Neural cell (in vitro differentiated cells): Measurements from ENCODE around the gene NOL9. TPM values are rescaled to one million over a fixed set of nuclear protein-coding genes. Genes with fewer than 3 reads are reported as not detected.

Source experiments
- H2AFZ ChIP-seq: fragments of 200-600, 300-800 bp; sonication (generic), shearing (Covaris generic); 2 replicates; pipeline ENCODE4 v1.6.0; 2014; ENCODE audit warnings: low read depth, mild to moderate bottlenecking, antibody characterized with exemption, low read length, moderate library complexity
- H3F3A ChIP-seq: fragments of 200-600 bp; shearing (Covaris generic); 2 replicates; pipeline ENCODE4 v1.6.1; 2016; ENCODE audit warnings: mild to moderate bottlenecking, moderate library complexity, mixed read lengths, antibody characterized with exemption, low read length; ENCODE audit not compliant: insufficient read depth, poor library complexity, severe bottlenecking
- H3K27ac ChIP-seq: fragments of 200-600, 300-800 bp; sonication (generic), shearing (Covaris generic); 2 replicates; pipeline ENCODE4 v1.5.1; 2014; ENCODE audit warnings: mild to moderate bottlenecking, low read length, moderate library complexity
- H3K27me3 ChIP-seq: fragments of 300-800, 200-600 bp; sonication (generic), shearing (Covaris generic); 2 replicates; pipeline ENCODE4 v1.6.0; 2014; ENCODE audit warnings: mild to moderate bottlenecking, low read depth, low read length, moderate library complexity; ENCODE audit not compliant: insufficient read depth
- H3K36me3 ChIP-seq: fragments of 300-800, 200-600 bp; sonication (generic), shearing (Covaris generic); 2 replicates; pipeline ENCODE4 v1.5.1; 2014; ENCODE audit warnings: mild to moderate bottlenecking, antibody characterized with exemption, low read length, moderate library complexity; ENCODE audit not compliant: insufficient read depth
- H3K4me2 ChIP-seq: fragments of 300-800, 200-600 bp; sonication (generic), shearing (Covaris generic); 2 replicates; pipeline ENCODE4 v1.6.0; 2014; ENCODE audit warnings: mild to moderate bottlenecking, low read length
- H3K4me3 ChIP-seq: fragments of 300-800, 200-600 bp; sonication (generic), shearing (Covaris generic); 2 replicates; pipeline ENCODE4 v1.5.1; 2014; ENCODE audit warnings: mild to moderate bottlenecking, low read length, moderate library complexity
- H3K79me2 ChIP-seq: fragments of 200-600 bp; shearing (Covaris generic); replicated peaks from 2 replicates; pipeline ENCODE4 v1.6.0; 2014; ENCODE audit warnings: mild to moderate bottlenecking, low read length, moderate library complexity; ENCODE audit not compliant: insufficient read depth
- H3K9ac ChIP-seq: fragments of 300-800, 200-600 bp; sonication (generic), shearing (Covaris generic); 2 replicates; pipeline ENCODE4 v1.6.1; 2016; ENCODE audit warnings: mild to moderate bottlenecking, low read length, mixed read lengths
- H3K9me2 ChIP-seq: fragments of 200-600 bp; shearing (Covaris generic); 2 replicates; pipeline ENCODE4 v1.6.1; 2016; ENCODE audit warnings: mild to moderate bottlenecking, low read length, mixed read lengths; ENCODE audit not compliant: insufficient read depth
- H3K9me3 ChIP-seq: fragments of 200-600, 300-800 bp; sonication (generic), shearing (Covaris generic); 2 replicates; pipeline ENCODE4 v1.6.1; 2016; ENCODE audit warnings: mild to moderate bottlenecking, mixed run types, low read length, moderate library complexity, mixed read lengths
- H4K20me1 ChIP-seq: fragments of 200-600 bp; shearing (Covaris generic); 2 replicates; pipeline ENCODE4 v1.6.1; 2016; ENCODE audit warnings: mild to moderate bottlenecking, mixed run types; ENCODE audit not compliant: insufficient read depth
- CTCF ChIP-seq: fragments of 450-650 bp; IDR thresholded peaks from 2 replicates; pipeline ENCODE4 v1.5.1; 2014; ENCODE audit warnings: antibody characterized with exemption, mild to moderate bottlenecking, moderate library complexity; ENCODE audit not compliant: poor library complexity, severe bottlenecking
- EP300 ChIP-seq: fragments of 450-650 bp; conservative IDR thresholded peaks from 2 replicates; pipeline ENCODE4 v1.6.1; 2014; ENCODE audit warnings: antibody characterized with exemption, mild to moderate bottlenecking, moderate library complexity; ENCODE audit not compliant: poor library complexity, severe bottlenecking
- EZH2 ChIP-seq: fragments of 200-600, 300-800 bp; shearing (Covaris generic), sonication (generic); IDR thresholded peaks from 2 replicates; pipeline ENCODE4 v1.6.1; 2014; ENCODE audit warnings: antibody characterized with exemption, low read length, borderline replicate concordance, mild to moderate bottlenecking; ENCODE audit not compliant: insufficient read depth, poor library complexity, severe bottlenecking
- MXI1 ChIP-seq: fragments of 450-650 bp; conservative IDR thresholded peaks from 2 replicates; pipeline ENCODE4 v1.6.1; 2014; ENCODE audit warnings: antibody characterized with exemption, mild to moderate bottlenecking; ENCODE audit not compliant: poor library complexity, severe bottlenecking
- POLR2AphosphoS5 ChIP-seq: IDR thresholded peaks from 2 replicates; pipeline ENCODE4 v1.6.1; 2012
- RAD21 ChIP-seq: fragments of 450-650 bp; conservative IDR thresholded peaks from 2 replicates; pipeline ENCODE4 v1.6.1; 2014; ENCODE audit warnings: antibody characterized with exemption, mild to moderate bottlenecking, moderate library complexity
- SMC3 ChIP-seq: fragments of 450-650 bp; conservative IDR thresholded peaks from 2 replicates; pipeline ENCODE4 v1.6.1; 2014; ENCODE audit warnings: antibody characterized with exemption, mild to moderate bottlenecking, moderate library complexity; ENCODE audit not compliant: poor library complexity
- TAF1 ChIP-seq: IDR thresholded peaks from 2 replicates; pipeline ENCODE4 v1.6.1; 2012; ENCODE audit warnings: low read depth
- polyA plus RNA-seq: library from polyadenylated mRNA; depleted of rRNA; stranded (reverse); fragments of >200 nt; gene quantifications from 2 replicates; pipeline ENCODE4 v1.2.3, GENCODE V29; 2014
- small RNA-seq, 3 experiments: library from RNA; depleted of rRNA; stranded (forward); fragments of <200 nt; gene quantifications; one replicate each; pipeline ENCODE3, GENCODE V24; 2012
- TF ChIP-seq, protein P1 (sequence below): IDR thresholded peaks from 2 replicates; pipeline ENCODE4 v1.6.1; 2012; ENCODE audit warnings: borderline replicate concordance

The NOL9 gene
- polyA plus RNA-seq, 1 donor from 2014 or later = 30.7 TPM

DNA sequence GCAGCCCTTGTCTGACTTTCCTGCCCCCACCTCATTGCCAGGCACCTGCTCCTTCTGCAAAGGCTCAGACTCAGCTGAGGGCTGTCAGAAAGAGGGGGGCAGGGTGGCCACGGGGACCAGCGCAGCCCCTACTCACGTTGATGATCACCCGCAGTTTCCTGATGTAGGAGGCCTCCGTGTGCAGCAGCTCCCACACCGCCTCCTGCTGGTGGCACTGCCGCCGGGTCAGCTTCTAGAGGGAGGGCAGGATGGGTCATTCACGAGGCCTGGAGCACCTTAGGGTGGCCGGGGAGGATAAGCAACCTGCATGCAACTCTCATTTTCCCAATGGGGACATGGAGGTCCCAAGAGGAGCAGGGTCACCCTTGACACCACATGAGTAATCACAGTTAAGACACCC lies 81.9 kb downstream of the NOL9 start:
- Histone ChIP-seq H3K27ac (no peak overlapping the region), H3K36me3 (no peaks in the 10 kb centered on the region), H3K4me2 (no peak overlapping the region), H3K9ac (no peak overlapping the region), H3K79me2 (no peaks in the 10 kb centered on the region), H2AFZ (no peak overlapping the region), H3K27me3 (no peaks in the 10 kb centered on the region), H3K9me3 (no peaks in the 10 kb centered on the region), H3F3A (no peaks in the 10 kb centered on the region), H3K4me3 (no peak overlapping the region), H3K9me2 (no peaks in the 10 kb centered on the region), H4K20me1 (no peaks in the 10 kb centered on the region)
- TF ChIP-seq POLR2AphosphoS5 (no peak), MXI1 (no peak), CTCF (no peak), EP300 (no peak), RAD21 (no peak), EZH2 (no peak), SMC3 (no peak), TAF1 (no peak)
- TF ChIP-seq, protein P1, sequence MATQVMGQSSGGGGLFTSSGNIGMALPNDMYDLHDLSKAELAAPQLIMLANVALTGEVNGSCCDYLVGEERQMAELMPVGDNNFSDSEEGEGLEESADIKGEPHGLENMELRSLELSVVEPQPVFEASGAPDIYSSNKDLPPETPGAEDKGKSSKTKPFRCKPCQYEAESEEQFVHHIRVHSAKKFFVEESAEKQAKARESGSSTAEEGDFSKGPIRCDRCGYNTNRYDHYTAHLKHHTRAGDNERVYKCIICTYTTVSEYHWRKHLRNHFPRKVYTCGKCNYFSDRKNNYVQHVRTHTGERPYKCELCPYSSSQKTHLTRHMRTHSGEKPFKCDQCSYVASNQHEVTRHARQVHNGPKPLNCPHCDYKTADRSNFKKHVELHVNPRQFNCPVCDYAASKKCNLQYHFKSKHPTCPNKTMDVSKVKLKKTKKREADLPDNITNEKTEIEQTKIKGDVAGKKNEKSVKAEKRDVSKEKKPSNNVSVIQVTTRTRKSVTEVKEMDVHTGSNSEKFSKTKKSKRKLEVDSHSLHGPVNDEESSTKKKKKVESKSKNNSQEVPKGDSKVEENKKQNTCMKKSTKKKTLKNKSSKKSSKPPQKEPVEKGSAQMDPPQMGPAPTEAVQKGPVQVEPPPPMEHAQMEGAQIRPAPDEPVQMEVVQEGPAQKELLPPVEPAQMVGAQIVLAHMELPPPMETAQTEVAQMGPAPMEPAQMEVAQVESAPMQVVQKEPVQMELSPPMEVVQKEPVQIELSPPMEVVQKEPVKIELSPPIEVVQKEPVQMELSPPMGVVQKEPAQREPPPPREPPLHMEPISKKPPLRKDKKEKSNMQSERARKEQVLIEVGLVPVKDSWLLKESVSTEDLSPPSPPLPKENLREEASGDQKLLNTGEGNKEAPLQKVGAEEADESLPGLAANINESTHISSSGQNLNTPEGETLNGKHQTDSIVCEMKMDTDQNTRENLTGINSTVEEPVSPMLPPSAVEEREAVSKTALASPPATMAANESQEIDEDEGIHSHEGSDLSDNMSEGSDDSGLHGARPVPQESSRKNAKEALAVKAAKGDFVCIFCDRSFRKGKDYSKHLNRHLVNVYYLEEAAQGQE = no peak

GRCh38 chr1:6471970-6472368 lies 82.3 kb downstream of the NOL9 start:
- Histone ChIP-seq H3K36me3 (no peaks in the 10 kb centered on the region), H3K9me3 (no peaks in the 10 kb centered on the region), H3K79me2 (no peaks in the 10 kb centered on the region), H3K4me2 (no peak overlapping the region), H3K27ac (no peak overlapping the region), H4K20me1 (no peaks in the 10 kb centered on the region), H3F3A (no peaks in the 10 kb centered on the region), H3K4me3 (no peak overlapping the region), H3K9me2 (no peaks in the 10 kb centered on the region), H3K9ac (no peak overlapping the region), H2AFZ (no peak overlapping the region), H3K27me3 (no peaks in the 10 kb centered on the region)
- TF ChIP-seq SMC3 = no peak

Small RNA genes within 50 kb of the gene (small RNA-seq; reads per million reads assigned to genes)
- gene RNU6-731P = 0 reads per million in 3 experiments

Other genes with a start within 250 kb of the NOL9 start
- 101 TPM in 2 replicates for gene ACOT7, start 160.7 kb downstream of the NOL9 start, polyA plus RNA-seq
- gene HES2, start 134.6 kb downstream of the NOL9 start, polyA plus RNA-seq = not detected in 2 replicates
- gene ESPN, start 129.7 kb downstream of the NOL9 start, polyA plus RNA-seq = not detected in 2 replicates
- gene TNFRSF25, start 88.3 kb downstream of the NOL9 start, polyA plus RNA-seq = 52.2 and 68.5 TPM in 2 replicates
- gene PLEKHG5, start 62.8 kb downstream of the NOL9 start, polyA plus RNA-seq = 24.0 and 28.8 TPM in 2 replicates
- gene TAS1R1, start 794 bp upstream of the NOL9 start, polyA plus RNA-seq = not detected in 2 replicates
- 38.7 and 48.2 TPM in 2 replicates for gene ZBTB48, start 25.5 kb upstream of the NOL9 start, polyA plus RNA-seq
- 8.4 and 8.7 TPM in 2 replicates for gene KLHL21, start 48.4 kb upstream of the NOL9 start, polyA plus RNA-seq
- 11.0 and 12.9 TPM in 2 replicates for gene PHF13, start 59.2 kb upstream of the NOL9 start, polyA plus RNA-seq
- gene THAP3, start 70.4 kb upstream of the NOL9 start, polyA plus RNA-seq = 51.5 and 67.0 TPM in 2 replicates
- gene DNAJC11, start 147.3 kb upstream of the NOL9 start, polyA plus RNA-seq = 26.0 and 28.6 TPM in 2 replicates
- gene CAMTA1, start 230.9 kb upstream of the NOL9 start, polyA plus RNA-seq = 162 and 181 TPM in 2 replicates